NT2/D1 (cell line): Measurements from ENCODE around the gene DES.

ENCODE experiments used
- DNase-seq: peaks from one replicate; pipeline ENCODE4 v3.0.0-alpha.2; 2011; ENCODE audit warnings: low read depth, low spot score
- H3K27me3 ChIP-seq: 2 replicates; pipeline ENCODE4 v1.6.0; 2011; ENCODE audit warnings: mild to moderate bottlenecking; ENCODE audit not compliant: insufficient read length, insufficient read depth
- H3K36me3 ChIP-seq: 2 replicates; pipeline ENCODE4 v1.6.1; 2011; ENCODE audit warnings: mild to moderate bottlenecking, low read length, mixed read lengths; ENCODE audit not compliant: insufficient read depth, insufficient read length
- H3K4me1 ChIP-seq: 2 replicates; pipeline ENCODE4 v1.5.1; 2011; ENCODE audit not compliant: insufficient read depth, insufficient read length
- H3K4me3 ChIP-seq: 2 replicates; pipeline ENCODE4 v1.5.1; 2011; ENCODE audit warnings: low read depth; ENCODE audit not compliant: insufficient read length
- H3K9ac ChIP-seq: 2 replicates; pipeline ENCODE4 v1.6.0; 2011; ENCODE audit warnings: low read depth; ENCODE audit not compliant: insufficient read length
- H3K9me3 ChIP-seq: 2 replicates; pipeline ENCODE4 v1.5.1; 2011; ENCODE audit warnings: mild to moderate bottlenecking, low read length; ENCODE audit not compliant: insufficient read depth
- SUZ12 ChIP-seq: IDR thresholded peaks from 2 replicates; pipeline ENCODE4 v1.6.1; 2011; ENCODE audit not compliant: insufficient read length, insufficient read depth; ENCODE audit errors: extremely low read depth
- YY1 ChIP-seq: IDR thresholded peaks from 2 replicates; pipeline ENCODE4 v1.6.1; 2011; ENCODE audit not compliant: insufficient read length, insufficient read depth
- ZNF274 ChIP-seq: IDR thresholded peaks from 2 replicates; pipeline ENCODE4 v1.6.1; 2011; ENCODE audit warnings: mild to moderate bottlenecking, low read depth, low read length

DES gene

DNA sequence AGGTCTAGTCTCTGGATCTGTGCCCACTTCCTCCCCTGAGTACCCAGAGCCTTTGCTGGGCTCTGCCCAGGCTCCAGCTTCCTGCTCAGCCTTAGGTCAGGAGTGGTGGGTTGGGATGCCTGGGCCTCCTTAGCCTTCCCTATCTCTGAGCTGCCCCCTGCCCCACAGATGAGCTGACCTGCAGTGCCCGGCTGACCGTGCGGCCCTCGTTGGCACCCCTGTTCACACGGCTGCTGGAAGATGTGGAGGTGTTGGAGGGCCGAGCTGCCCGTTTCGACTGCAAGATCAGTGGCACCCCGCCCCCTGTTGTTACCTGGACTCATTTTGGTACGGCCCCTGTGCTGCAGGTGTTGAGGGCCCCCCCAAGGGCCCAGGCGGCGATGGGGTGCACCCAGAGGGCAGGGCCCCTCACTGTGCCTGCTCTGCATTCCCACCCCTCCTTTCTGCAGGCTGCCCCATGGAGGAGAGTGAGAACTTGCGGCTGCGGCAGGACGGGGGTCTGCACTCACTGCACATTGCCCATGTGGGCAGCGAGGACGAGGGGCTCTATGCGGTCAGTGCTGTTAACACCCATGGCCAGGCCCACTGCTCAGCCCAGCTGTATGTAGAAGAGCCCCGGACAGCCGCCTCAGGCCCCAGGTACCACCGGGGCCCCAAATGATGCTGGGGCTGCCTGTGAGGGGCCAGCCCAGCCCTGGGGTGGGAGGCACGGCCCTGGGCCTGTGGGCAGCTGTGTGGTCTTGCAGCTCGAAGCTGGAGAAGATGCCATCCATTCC is 50.4 kb downstream of the DES start:
- H3K9ac ChIP-seq = no peak overlapping the region
- H3K9me3 ChIP-seq = no peaks in the 10 kb centered on the region
- H3K4me3 ChIP-seq = no peak overlapping the region
- no peak for TF ChIP-seq YY1
- no peak for TF ChIP-seq ZNF274
- TF ChIP-seq SUZ12 = no peak
- H3K27me3 ChIP-seq = no peaks in the 10 kb centered on the region
- no peak for DNase-seq
- peaks cover 8% of the 10 kb centered on the region for H3K4me1 ChIP-seq
- H3K36me3 ChIP-seq = peaks cover 79% of the 10 kb centered on the region

GRCh38 chr2:219469186-219469724 is 51.1 kb downstream of the DES start:
- Histone ChIP-seq H3K27me3 (no peaks in the 10 kb centered on the region), H3K9ac (no peak overlapping the region), H3K4me1 (peaks cover 8% of the 10 kb centered on the region), H3K9me3 (no peaks in the 10 kb centered on the region), H3K4me3 (no peak overlapping the region), H3K36me3 (peaks cover 80% of the 10 kb centered on the region)
- no peak for DNase-seq
- TF ChIP-seq SUZ12 = no peak
- no peak for TF ChIP-seq ZNF274
- no peak for TF ChIP-seq YY1

DNA sequence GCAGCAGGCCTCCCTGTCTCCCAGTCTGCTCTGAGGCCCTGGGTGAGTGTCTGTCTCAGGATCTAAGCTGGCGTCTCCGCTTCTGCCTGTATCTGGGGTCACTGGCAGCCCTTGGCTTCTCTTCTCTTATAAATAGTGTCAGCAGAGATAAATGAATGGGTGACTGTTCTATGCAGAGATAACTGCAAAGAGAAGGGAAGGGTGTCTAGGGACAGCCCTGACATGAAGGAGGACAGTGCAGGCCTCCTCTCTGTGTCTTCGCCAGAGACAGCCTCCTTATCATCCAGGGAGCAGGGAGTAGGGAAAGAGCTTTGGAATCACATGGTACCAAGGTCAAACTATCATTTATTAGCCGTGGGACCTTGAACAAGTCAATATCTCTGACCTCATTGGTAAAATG is 52.3 kb downstream of the DES start:
- Histone ChIP-seq H3K4me3 (no peak overlapping the region), H3K4me1 (peaks cover 9% of the 10 kb centered on the region), H3K36me3 (peaks cover 68% of the 10 kb centered on the region), H3K9me3 (no peaks in the 10 kb centered on the region), H3K27me3 (no peaks in the 10 kb centered on the region), H3K9ac (no peak overlapping the region)
- TF ChIP-seq YY1 (no peak), SUZ12 (no peak), ZNF274 (no peak)
- no peak for DNase-seq

DNA sequence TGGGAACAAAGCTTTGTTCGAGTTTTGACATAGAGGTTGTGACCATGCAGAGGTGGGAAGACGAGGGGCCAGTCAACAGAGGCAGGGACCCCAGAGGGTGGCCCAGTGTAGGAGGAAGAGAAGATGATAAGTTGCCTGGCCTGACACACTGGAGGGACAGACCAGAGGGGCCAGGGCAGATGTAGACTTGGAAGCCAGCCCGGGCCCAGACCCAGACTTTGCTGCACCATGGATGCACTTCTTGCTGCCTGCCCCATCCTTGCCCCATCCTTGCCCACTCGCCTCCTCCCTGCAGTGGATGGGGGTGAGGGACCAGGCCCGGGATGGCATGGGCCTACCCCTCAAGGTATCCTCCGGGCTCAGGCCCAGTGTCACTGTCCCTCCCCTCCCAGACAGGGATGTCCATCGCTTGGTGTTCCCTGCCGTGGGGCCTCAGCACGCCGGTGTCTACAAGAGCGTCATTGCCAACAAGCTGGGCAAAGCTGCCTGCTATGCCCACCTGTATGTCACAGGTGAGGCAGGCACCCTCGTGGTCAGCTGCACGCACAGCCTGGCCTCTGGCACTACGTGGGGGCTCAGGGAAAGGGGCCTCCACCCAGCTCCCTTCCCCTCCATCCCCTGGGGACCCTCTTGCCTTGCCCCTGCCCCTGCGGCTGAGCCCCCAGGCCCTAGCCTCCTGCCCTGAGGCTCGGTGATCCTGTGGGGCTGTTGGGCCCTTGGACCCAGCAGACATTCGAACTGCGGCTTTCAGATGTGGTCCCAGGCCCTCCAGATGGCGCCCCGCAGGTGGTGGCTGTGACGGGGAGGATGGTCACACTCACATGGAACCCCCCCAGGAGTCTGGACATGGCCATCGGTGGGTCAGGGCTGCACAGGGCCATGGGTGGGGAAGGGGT is 53.5 kb downstream of the DES start:
- TF ChIP-seq SUZ12 = no peak
- no peak for TF ChIP-seq YY1
- TF ChIP-seq ZNF274 = no peak
- Histone ChIP-seq H3K4me1 (peaks cover 13% of the 10 kb centered on the region), H3K27me3 (no peaks in the 10 kb centered on the region), H3K9me3 (no peaks in the 10 kb centered on the region), H3K36me3 (peaks cover 56% of the 10 kb centered on the region), H3K9ac (no peak overlapping the region), H3K4me3 (no peak overlapping the region)
- no peak for DNase-seq

- Histone ChIP-seq H3K4me1 (peaks cover 18% of the 10 kb centered on the region), H3K27me3 (no peaks in the 10 kb centered on the region), H3K9ac (peak overlapping the region; percentile 45), H3K4me3 (no peak overlapping the region), H3K9me3 (no peaks in the 10 kb centered on the region), H3K36me3 (peaks cover 54% of the 10 kb centered on the region)
- DNase-seq = no peak
- TF ChIP-seq ZNF274 (no peak), YY1 (no peak), SUZ12 (no peak)
These were observed 54.5 kb downstream of the DES start for GRCh38 chr2:219472629-219473187.

- H3K9me3 ChIP-seq = no peaks in the 10 kb centered on the region
- peak overlapping the region; percentile 59 for H3K9ac ChIP-seq
- H3K36me3 ChIP-seq = peaks cover 56% of the 10 kb centered on the region
- H3K27me3 ChIP-seq = no peaks in the 10 kb centered on the region
- H3K4me3 ChIP-seq = no peak overlapping the region
- H3K4me1 ChIP-seq = peaks cover 18% of the 10 kb centered on the region
- DNase-seq = no peak
- TF ChIP-seq SUZ12 (no peak), ZNF274 (no peak), YY1 (no peak)
These were observed 55.3 kb downstream of the DES start for GRCh38 chr2:219473511-219473910.
